Astrocyte of the spinal cord (primary cell): ENCODE results near the gene TBX1.
"Not testable (repeated sequence)": the region's sequence is repeated elsewhere in the genome, so short reads cannot be mapped to it uniquely, and the experiment has no call there.

Experiments used
- DNase-seq: peaks from one replicate; pipeline ENCODE4 v3.0.0; 2011; ENCODE audit warnings: low read depth, low spot score
- H3K4me3 ChIP-seq: 2 replicates; pipeline ENCODE4 v1.5.1; 2011; ENCODE audit warnings: low read depth, mild to moderate bottlenecking, low read length, moderate library complexity
- in situ Hi-C: cut with HindIII; loops from 2 replicates; pipeline ENCODE4 v1.10.0; 2017; ENCODE audit warnings: low sequenced_read_pairs
- TF ChIP-seq, protein P1 (sequence below): IDR thresholded peaks from 2 replicates; pipeline ENCODE4 v1.5.1; 2012; ENCODE audit warnings: low read depth, mild to moderate bottlenecking, low read length, inconsistent platforms

TBX1 gene

DNA sequence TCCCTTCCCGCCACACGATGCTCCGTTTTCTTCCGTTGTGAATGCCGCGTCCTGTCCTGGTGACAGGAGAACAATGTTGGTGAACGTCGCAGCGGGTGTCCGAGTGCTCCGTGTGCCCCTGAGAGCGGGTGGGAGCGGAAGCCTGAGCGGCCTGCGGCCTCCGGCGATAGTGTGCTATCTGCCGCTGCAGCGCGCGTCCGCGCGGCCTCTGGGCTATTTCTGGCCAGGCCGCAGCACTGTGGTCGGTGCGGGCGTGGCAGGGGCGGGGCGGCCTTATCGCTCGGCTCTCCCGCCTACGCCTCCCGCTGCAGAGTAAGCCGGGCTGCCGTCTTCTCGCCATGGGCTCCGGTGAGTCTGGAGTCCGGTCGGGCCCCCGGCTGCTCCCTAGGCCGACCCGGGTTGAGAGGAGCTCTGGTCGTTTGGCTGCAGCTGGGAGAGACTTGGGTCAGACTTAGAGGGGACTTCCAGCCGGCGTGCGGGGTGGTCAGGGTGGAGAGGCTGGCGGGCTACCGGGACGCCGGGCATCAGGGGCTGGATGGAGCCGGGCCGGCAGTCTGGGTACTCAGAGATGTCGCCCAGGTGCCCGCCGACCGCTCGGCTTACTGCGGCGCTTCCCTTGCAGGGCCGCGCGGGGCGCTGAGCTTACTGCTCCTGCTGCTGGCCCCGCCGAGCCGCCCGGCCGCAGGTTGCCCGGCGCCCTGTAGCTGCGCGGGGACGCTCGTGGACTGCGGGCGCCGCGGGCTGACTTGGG lies 37.2 kb upstream of the TBX1 start, which contains the start of gene GP1BB:
Gene GP1BB (plus strand): TSS at position 308 of the 751 bp plus-strand sequence. CDS start 31 bp downstream, at position 339.
- peak; percentile 13 for DNase-seq
- TF ChIP-seq, protein P1, sequence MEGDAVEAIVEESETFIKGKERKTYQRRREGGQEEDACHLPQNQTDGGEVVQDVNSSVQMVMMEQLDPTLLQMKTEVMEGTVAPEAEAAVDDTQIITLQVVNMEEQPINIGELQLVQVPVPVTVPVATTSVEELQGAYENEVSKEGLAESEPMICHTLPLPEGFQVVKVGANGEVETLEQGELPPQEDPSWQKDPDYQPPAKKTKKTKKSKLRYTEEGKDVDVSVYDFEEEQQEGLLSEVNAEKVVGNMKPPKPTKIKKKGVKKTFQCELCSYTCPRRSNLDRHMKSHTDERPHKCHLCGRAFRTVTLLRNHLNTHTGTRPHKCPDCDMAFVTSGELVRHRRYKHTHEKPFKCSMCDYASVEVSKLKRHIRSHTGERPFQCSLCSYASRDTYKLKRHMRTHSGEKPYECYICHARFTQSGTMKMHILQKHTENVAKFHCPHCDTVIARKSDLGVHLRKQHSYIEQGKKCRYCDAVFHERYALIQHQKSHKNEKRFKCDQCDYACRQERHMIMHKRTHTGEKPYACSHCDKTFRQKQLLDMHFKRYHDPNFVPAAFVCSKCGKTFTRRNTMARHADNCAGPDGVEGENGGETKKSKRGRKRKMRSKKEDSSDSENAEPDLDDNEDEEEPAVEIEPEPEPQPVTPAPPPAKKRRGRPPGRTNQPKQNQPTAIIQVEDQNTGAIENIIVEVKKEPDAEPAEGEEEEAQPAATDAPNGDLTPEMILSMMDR, result no peak
- H3K4me3 ChIP-seq, result no peak within 1 kb of the TSS
- in situ Hi-C loops, result no loop called here

DNA sequence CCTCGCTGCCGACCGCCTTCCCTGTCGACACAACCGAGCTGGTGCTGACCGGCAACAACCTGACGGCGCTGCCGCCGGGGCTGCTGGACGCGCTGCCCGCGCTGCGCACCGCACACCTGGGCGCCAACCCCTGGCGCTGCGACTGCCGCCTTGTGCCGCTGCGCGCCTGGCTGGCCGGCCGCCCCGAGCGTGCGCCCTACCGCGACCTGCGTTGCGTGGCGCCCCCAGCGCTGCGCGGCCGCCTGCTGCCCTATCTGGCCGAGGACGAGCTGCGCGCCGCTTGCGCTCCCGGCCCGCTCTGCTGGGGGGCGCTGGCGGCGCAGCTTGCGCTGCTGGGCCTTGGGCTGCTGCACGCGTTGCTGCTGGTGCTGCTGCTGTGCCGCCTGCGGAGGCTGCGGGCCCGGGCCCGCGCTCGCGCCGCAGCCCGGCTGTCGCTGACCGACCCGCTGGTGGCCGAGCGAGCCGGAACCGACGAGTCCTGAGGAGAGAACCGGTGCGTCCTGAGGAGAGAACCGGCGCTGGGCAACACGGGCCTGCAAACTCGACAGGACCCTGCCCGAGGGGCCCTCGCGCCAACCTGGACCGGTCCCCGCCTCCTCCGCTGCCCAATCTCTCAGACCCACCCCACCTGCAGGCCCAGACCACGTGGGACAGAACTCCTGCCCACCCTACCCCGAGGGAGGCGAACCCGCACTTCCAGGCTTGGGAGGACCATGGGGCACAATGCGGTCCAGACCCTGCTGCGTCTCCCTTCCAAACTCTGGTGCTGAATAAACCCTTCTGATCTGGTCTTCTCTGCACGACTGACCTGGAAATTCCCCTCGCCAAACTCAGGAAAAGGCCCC lies 36.4 kb upstream of the TBX1 start:
- DNase-seq, result no peak
- TF ChIP-seq, protein P1, result peak; percentile 10
- in situ Hi-C loops, result no loop called here
- H3K4me3 ChIP-seq, result no peak overlapping the region

DNA sequence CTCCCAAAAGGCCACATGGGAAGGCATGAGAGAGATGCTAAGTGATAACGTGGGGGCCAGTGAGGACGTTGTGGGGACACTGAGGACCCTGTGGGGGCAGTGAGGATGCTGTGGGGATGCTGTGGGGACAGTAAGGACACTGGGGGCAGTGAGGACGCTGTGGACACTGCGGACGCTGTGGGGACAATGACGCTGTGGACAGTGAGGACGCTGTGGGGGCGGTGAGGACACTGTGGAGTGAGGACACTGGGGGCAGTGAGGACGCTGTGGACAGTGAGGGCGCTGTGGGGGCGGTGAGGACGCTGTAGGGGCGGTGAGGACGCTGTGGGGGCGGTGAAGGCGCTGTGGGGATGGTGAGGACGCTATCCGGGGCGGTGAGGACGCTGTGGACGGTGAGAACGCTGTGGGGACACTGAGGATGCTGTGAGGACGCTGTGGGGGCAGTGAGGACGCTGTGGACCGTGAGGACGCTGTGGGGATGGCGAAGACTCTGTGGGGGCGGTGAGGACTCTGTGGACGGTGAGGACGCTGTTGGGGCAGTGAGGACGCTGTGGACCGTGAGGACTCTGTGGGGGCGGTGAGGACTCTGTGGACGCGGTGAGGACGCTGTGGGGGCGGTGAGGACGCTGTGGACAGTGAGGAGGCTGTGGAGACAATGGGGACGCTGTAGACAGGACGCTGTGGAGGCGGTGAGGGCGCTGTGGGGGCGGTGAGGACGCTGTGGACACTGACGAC lies 35.5 kb upstream of the TBX1 start:
- TF ChIP-seq, protein P1, result no peak
- H3K4me3 ChIP-seq, result no peak overlapping the region
- DNase-seq, result no peak
- in situ Hi-C loops, result no loop called here

DNA sequence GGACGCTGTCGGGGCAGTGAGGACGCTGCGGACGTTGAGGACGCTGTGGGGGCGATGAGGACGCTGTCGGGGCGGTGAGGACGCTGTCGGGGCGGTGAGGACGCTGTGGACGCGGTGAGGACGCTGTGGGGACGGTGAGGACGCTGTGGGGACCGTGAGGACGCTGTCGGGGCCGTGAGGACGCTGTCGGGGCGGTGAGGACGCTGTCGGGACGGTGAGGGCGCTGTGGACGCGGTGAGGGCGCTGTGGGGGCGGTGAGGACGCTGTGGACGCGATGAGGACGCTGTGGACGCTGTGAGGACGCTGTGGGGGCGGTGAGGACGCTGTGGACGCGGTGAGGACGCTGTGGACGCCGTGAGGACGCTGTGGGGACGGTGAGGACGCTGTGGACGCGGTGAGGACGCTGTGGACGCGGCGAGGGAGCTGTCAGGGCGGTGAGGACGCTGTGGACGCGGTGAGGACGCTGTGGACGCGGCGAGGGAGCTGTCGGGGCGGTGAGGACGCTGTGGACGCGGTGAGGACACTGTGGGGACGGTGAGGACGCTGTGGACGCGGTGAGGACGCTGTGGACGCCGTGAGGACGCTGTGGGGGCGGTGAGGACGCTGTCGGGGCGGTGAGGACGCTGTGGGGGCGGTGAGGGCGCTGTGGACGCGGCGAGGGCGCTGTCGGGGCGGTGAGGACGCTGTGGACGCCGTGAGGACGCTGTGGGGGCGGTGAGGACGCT lies 34.4 kb upstream of the TBX1 start:
- DNase-seq, in situ Hi-C loops, H3K4me3 ChIP-seq: not testable (repeated sequence)

DNA sequence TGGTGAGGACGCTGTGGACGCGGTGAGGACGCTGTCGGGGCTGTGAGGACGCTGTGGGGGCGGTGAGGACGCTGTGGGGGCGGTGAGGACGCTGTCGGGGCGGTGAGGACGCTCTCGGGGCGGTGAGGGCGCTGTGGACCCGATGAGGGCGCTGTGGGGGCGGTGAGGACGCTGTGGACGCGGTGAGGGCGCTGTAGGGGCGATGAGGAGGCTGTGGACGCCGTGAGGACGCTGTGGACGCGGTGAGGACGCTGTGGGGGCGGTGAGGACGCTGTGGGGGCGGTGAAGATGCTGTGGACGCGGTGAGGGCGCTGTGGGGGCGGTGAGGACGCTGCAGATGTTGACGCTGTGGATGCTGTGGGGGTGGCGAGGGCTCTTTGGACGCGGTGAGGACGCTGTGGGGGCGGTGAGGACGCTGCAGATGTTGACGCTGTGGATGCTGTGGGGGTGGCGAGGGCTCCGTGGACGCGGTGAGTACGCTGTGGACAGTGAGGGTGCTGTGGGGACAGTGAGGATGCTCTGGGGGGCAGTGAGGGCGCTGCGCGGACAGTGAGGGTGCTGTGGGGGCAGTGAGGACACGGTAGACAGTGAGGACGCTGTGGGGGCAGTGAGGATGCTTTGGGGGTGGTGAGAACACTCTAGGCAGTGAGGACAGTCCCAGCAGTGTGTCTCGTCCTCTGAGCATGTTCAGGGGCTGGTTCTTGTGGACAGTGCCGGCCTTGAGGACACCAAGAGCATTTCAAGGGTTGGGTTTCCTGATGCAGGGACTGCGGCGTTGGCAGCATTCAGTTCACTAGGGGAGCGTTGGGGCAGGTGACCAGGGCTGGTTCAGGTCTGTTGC lies 33.0 kb upstream of the TBX1 start:
- in situ Hi-C loops, result no loop called here
- H3K4me3 ChIP-seq, result no peak overlapping the region
- TF ChIP-seq, protein P1, result no peak
- DNase-seq, result no peak

DNA sequence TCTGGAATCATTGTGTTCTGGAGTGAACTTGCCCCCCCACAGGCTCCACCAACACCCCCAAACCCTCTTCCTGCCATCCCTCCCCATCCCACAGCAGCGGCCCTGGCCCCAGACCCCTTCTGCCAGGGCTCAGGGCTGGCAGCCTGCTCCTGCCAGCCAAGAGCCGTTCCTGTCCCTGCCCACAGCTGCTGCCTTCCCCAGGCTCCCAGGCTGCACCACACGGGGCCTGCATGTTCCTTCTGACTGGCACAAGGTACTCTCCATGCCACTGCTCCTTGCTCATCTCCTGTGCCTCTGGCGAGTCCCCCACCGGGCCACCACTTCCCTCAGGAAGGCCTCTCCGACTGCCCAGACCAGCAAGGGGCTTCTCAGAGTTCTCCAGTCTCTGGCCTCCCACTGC lies 32.3 kb upstream of the TBX1 start:
- TF ChIP-seq, protein P1, result no peak
- no peak for DNase-seq
- in situ Hi-C loops, result no loop called here
- no peak overlapping the region for H3K4me3 ChIP-seq
